ENCODE measurements around the gene CAPS. TPM values are rescaled to one million over a fixed set of nuclear protein-coding genes. Genes with fewer than 3 reads are reported as not detected.

CAPS gene
- total RNA-seq, 1 experiment from 2014 or later, result 2.3 TPM

DNA sequence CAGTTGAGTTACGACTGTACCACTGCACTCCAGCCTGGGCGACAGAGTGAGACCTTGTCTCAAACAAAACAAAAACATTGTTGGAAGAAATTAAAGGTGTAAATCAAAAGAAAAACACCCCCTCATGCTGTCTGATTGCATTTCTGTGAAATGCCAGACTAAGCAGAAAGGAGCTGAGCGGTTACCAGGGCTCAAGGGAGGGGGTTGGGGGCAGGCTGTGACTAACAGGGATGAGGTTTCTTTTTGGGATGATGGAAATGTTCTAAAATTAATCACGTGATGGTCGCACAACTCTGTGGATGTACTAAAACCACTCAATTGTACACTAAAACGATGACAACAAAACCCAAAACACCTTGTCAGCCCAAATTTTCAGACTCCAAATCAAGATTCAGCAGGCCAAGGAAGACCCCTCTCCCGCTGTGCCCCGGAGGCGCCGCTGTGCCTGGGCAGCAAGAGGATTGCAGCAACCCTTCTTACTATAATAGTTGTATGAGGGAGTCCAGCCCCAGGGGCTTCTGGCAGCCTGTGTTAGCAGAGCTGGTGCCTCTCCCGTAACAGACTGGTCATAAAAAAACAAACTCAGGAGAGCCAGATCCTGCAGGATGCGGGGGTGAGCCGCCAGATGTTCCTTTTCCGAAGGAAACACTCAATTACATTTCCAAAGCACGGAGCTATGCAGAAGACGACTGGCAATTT lies 20.9 kb downstream of the CAPS start:
- Mint-ChIP-seq H3K4me3 (no peak overlapping the region), H3K4me1 (peaks cover 0 to 7% of the 10 kb centered on the region in 2 experiments; a peak in 1 of 4 replicates), H3K27me3 (ENCODE audit: low read depth) (no peaks in the 10 kb centered on the region; the same call in 1 of the 2 replicates), H3K27ac (no peak overlapping the region; a peak in 1 of 7 replicates), H3K9me3 (no peaks in the 10 kb centered on the region), H3K36me3 (ENCODE audit: insufficient read depth in 1 of 3, low read depth in 3 of 3) (peaks cover 8 to 64% (median 52%) of the 10 kb centered on the region in 3 experiments; a peak in 6 of 7 replicates)
- Histone ChIP-seq H3K27me3 (ENCODE audit: insufficient read depth, low read length) (no peaks in the 10 kb centered on the region), H4K8ac (replicated peaks; ENCODE audit: insufficient read length, low read depth, low read length) (no peak overlapping the region), H3K27ac (ENCODE audit: insufficient read length, low read depth, low read length) (no peak overlapping the region), H3K9me3 (ENCODE audit: control insufficient read depth, low read depth, low read length) (no peaks in the 10 kb centered on the region), H3K23me2 (ENCODE audit: insufficient read length, low read depth, low read length, poor library complexity, severe bottlenecking) (no peaks in the 10 kb centered on the region), H3K14ac (ENCODE audit: insufficient read depth, low read length) (no peak overlapping the region), H3K4ac (ENCODE audit: low read depth, low read length) (no peak overlapping the region), H2BK5ac (ENCODE audit: insufficient read length, low read length) (no peak overlapping the region), H4K20me1 (ENCODE audit: control insufficient read depth, insufficient read depth, insufficient read length) (no peaks in the 10 kb centered on the region), H3T11ph (ENCODE audit: low read length) (no peak overlapping the region), H2BK20ac (ENCODE audit: low read depth, low read length, poor library complexity, severe bottlenecking) (no peak overlapping the region), H2AFZ (ENCODE audit: low read length) (no peak overlapping the region), H3K18ac (ENCODE audit: insufficient read length, low read depth, low read length) (no peak overlapping the region), H3K9ac (ENCODE audit: extremely low read depth, insufficient read length, low read length) (no peak overlapping the region), H2BK120ac (ENCODE audit: low read depth, low read length, poor library complexity, severe bottlenecking) (no peak overlapping the region), H3K23ac (ENCODE audit: insufficient read length, low read depth, low read length) (no peak overlapping the region), H3K79me2 (ENCODE audit: insufficient read depth, low read length) (no peaks in the 10 kb centered on the region), H4K5ac (ENCODE audit: insufficient read length, low read depth, low read length) (no peak overlapping the region), H3K79me1 (ENCODE audit: insufficient read depth, low read depth, low read length, poor library complexity, severe bottlenecking) (no peaks in the 10 kb centered on the region), H3K4me1 (ENCODE audit: insufficient read depth, low read length) (no peaks in the 10 kb centered on the region), H2AK5ac (ENCODE audit: insufficient read length, low read length) (no peak overlapping the region), H2BK15ac (ENCODE audit: low read depth, low read length) (no peak overlapping the region), H2BK12ac (ENCODE audit: insufficient read length, low read depth, low read length) (no peak overlapping the region), H3K4me2 (ENCODE audit: insufficient read depth, insufficient read length, low read length) (no peak overlapping the region), H4K91ac (ENCODE audit: insufficient read length, low read depth, low read length) (no peak overlapping the region), H3K56ac (ENCODE audit: insufficient read length, low read depth, low read length) (no peak overlapping the region)
- WGBS (ENCODE audit: extremely low coverage, insufficient read length, low lambda C conversion rate), result no CpG with 5 or more reads among the region's 16 CpGs
- TF ChIP-seq, protein P1, sequence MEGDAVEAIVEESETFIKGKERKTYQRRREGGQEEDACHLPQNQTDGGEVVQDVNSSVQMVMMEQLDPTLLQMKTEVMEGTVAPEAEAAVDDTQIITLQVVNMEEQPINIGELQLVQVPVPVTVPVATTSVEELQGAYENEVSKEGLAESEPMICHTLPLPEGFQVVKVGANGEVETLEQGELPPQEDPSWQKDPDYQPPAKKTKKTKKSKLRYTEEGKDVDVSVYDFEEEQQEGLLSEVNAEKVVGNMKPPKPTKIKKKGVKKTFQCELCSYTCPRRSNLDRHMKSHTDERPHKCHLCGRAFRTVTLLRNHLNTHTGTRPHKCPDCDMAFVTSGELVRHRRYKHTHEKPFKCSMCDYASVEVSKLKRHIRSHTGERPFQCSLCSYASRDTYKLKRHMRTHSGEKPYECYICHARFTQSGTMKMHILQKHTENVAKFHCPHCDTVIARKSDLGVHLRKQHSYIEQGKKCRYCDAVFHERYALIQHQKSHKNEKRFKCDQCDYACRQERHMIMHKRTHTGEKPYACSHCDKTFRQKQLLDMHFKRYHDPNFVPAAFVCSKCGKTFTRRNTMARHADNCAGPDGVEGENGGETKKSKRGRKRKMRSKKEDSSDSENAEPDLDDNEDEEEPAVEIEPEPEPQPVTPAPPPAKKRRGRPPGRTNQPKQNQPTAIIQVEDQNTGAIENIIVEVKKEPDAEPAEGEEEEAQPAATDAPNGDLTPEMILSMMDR (conservative IDR thresholded peaks at IDR 0.05), result no peak
- DNase-seq, result no peak
